NT2/D1 (cell line): ENCODE data around the gene LDLRAD3.

Source experiments
- SUZ12 ChIP-seq: IDR thresholded peaks from 2 replicates; pipeline ENCODE4 v1.6.1; 2011; ENCODE audit not compliant: insufficient read length, insufficient read depth; ENCODE audit errors: extremely low read depth
- YY1 ChIP-seq: IDR thresholded peaks from 2 replicates; pipeline ENCODE4 v1.6.1; 2011; ENCODE audit not compliant: insufficient read length, insufficient read depth

DNA sequence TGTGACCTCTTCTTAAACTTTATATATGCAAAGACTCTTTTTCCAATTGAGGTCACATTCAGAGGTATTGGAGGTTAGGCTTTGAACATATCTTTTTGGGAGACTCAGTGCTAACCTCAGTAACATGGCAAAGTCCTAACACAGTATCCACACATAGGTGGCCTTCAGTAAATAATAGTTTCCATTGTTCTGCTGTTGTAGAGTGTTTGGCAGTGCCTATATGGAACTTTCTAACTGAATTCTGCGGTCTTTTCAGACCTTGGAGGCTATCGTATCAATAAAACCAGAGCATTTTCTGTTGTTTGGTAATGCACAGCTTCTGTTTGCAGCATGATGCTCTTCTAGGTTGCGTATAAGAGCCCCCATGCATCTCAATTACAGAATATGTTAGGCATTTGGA is 47.0 kb downstream of the LDLRAD3 start:
- TF ChIP-seq YY1 (no peak), SUZ12 (no peak)
